Measurements from ENCODE around the gene PKM.

The PKM gene

GRCh38 chr15:72155635-72156616 is 75.1 kb downstream of the PKM start:
- DNase-seq (ENCODE audit: low spot score), result peak; percentile 81

GRCh38 chr15:72155003-72155621 is 75.9 kb downstream of the PKM start:
- DNase-seq (ENCODE audit: low spot score), result peak; percentile 50

GRCh38 chr15:72154316-72154715 is 76.7 kb downstream of the PKM start:
- no peak for DNase-seq (ENCODE audit: low spot score)

- DNase-seq (ENCODE audit: low spot score), result no peak
Observed at GRCh38 chr15:72153269-72154000, 77.6 kb downstream of the PKM start.

Measured in iPS-NIHi11 (cell line).